Hematopoietic multipotent progenitor cell treated with erythropoietin and hydrocortisone succinate and interleukin-3 and kit ligand, for 4 days (in vitro differentiated cells): Measurements from ENCODE around the gene TTLL8.
"Not testable (repeated sequence)": the region's sequence is repeated elsewhere in the genome, so short reads cannot be mapped to it uniquely, and the experiment has no call there.

Source experiments
- DNase-seq: peaks from one replicate; pipeline ENCODE4 v3.0.0-alpha.2; 2015

TTLL8 gene

DNA sequence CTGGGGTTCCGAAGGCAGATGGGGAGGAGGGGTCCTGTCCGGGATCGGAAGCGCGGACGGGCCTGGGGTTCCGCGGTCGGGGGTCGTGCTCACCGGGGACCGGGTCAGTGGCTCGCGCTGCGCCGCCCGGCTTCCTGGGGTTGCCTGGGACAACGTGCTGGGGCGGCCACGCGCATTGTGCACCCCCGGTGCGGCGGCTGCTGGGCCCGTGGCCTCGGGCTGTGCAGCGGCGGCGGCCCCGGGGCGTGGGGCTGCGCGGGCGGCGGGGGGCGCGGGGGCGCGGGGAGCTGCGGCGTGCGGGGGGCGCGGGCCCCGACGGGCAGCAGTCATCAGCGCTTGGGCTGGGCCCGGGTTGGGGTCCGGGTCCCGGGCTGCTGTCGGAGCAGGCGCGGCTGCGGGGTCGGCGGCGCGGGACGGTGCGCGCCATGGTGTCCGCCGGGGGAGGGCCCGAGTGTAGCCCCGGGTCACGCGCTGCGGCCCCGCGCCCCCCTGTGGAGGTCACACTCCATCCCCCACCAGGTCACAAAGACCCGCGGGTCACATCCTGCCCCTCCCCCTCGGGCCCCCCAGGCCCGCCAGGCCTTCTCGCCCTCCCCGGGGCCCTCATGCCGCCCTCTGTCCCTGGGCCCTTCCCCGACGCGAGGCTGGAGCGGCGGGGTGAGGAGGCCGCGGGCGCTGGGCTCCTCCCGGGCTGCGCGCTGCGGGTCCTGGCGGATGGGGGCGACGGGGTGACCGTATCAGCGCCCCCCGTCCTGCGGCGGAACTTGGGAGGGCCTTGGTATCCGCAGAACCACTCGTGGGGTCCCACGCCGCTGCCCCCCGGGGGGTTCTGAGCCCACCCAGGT is at the start of gene TTLL8:
TSS of gene TTLL8 (minus strand) at position 238 of the 845 bp plus-strand sequence.
- peak; percentile 40 for DNase-seq

DNA sequence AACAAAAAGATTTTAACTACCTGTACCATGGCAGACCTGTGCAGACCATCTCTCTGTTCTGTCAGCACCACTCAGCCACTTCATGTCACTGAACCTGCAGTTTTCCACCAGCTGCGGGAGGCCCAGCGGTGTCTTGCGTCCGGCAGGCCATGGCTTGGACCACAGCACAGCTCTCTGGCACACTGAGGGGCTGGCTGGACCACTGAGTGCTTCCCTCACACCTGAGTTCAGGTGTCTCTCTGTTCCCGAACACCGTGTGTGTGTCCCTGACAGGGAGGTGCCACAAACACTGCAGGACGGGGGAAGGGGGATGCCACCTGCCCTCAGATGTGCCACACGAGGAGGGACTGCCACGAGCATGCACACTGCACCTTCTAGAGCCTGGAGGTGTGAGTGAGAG is 49.4 kb upstream of the TTLL8 start:
- no peak for DNase-seq

DNA sequence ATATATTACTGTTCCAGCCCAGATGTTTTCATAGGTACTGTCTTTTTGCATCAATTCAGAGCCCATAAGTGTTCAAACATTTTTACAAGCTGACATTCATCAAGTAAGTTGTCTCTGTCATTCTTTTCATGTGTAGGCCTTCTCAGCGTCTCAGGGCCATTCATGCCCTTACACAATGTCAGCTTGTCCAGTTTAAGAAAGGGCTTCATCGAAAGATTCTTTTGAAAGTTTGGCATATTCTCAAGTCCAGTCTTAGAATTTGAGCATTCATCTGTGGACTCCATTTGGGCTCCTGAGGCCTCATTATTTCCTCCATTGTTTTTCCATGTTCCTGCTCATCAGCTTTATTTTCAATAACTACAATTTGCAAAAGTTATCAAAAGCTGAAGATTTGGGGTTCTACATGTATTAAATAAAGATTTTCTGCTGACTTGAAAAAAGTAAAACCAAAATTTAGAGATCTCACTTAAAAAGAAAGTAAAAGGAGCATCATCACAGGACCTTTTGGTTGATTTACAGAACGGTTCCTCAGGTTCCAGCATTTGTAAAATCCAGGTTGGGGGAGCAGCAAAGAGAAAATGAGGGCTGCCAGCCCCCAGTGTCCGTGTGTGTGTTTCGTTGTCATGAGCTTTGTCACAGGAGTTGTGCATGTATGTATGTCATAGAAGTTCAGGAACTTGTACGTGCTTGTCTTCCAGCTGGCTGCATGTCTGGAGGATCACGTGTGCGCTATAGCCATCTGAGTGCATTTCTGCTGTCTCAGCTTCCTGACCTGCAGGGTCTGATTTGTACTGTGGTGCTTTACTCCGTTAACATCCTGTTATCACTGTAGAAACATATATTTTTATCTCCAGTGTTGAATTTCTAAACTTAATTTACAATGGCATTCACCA is 47.4 kb upstream of the TTLL8 start:
- peak; percentile 86 for DNase-seq

DNA sequence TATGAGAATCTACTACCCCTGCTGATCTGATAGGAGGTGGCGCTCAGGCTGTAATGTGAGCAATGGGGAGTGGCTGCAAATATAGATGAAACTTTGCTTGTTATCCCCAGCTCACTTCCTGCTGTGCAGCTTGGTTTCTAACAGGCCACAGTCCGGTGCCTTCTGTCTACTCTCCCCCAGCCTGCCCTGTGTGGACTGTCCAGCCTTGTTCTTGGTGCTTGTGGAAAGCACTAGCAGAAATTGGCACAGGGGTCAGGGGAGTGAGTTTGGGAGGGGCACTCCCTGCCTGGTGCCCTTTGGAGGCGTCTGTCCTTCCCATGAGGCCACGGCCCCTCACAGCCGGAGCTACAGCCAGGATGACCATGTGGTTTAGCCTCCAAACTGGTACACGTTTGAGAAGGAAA is 46.0 kb upstream of the TTLL8 start:
- DNase-seq = peak; percentile 71

DNA sequence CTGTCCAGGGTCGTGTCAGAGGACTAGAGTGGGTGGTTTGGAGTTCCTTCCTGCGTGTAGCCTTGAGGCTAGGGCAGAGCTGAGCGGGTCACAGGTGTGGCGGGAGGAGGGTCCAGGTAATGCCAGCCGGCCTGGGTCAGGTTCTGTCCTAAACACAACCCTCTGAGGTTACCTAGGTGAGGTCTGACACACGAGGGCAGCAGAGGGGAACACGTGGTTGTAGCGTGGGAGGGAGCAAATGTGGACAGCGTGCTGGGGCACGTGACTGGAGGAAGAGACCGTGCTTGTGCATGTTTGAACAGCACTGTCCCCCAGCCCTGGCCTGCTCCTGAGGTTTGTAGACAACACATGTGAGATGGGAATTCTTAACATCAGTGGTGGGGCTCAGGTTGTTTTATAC is 44.8 kb upstream of the TTLL8 start:
- peak; percentile 54 for DNase-seq

DNA sequence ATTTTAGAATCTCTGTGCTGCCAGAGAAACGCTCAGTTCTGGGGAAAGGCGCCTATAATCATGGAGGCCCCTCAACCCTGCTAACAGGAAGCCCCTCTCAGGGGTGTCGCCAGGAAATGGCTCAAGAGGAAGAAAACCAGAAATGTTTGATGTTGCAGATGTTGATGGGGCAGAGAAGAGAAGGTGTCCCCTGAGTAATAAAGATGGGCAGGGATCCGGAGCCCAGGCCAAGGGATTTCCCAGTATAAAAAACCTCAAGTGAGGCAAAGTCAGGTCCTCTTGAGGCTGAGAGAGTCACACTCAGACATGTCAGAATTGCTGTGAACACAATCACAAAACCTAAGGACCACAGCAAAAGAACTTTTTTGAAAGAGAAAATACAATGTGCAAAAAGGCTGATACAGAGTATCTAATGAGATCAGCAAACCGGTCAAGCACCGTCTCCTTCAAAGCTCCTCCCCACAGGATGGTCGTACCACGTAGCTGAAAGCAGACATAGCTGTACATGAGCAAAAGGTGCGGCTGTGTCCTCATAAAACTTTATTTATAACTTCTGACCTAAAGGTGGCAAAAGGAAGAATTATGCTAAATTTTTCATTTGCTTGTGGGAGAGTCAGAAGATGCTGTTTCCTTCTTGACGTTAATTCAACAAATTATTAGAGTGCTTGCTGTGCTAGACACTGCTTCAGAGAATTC is 43.9 kb upstream of the TTLL8 start:
- DNase-seq = no peak

DNA sequence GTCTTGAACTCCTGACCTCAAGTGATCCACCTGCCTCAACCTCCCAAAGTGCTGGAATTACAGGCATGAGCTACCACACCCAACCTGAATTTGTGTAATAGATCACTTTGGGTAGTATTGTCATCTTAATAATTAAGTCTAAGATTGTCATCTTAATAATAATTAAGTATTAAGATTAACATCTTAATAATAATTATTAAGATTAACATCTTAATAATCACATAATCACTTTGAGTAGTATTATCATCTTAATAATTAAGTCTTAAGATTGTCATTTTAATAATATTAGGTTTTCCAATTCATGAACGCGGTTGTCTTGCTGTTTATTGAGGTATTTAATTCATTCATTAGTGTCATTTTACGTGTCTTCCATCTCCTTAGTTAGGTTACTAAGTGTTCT is 40.0 kb upstream of the TTLL8 start:
- no peak for DNase-seq

DNA sequence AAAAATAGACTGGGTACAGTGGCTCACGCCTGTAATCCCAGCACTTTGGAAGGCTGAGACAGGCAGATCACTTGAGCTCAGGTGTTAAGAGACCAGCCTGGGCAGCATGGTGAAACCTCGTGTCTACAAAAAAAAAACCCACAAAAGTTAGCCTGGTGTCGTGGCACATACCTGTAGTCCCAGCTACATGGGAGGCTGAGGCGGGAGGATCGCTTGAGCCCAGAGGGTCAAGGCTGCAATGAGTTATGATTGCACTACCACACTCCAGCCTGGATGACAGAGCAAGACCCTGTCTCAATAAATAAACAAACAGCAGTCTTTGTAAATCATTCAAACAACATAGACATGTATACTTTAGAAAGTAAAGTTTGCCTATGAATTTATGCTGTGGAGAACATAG is 34.2 kb upstream of the TTLL8 start:
- DNase-seq = no peak

DNA sequence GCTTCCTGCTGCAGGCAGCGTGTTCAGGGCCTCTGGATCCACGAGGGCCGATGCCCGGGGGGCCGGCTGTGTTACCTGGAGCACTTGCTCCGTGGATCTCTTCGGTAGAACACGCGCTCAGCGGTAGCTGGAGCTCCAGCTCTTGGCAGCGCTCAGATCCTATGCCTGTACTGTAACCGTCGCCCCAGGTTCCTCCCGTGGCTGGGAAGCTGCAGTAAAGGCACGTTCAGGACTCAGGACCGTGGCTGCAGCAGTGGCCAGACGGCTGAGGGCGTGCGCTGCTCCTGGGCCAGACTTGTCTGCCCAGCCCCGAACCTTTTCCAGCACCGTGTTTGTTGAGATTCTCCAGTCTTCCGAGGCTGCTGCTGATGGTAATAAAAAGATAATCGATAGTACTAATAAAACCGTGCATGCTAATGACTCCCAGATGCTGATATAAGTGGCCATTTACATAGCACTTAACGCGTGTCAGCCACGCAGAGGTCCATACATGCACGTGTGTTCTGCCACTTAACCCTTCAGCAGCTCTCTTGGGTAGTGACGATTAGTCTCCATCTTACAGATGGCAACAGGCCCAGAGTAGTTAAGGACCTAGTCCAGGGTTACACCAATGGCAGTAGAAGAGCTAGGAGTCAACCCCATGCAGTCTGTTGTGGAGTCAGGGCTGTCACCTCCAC is 33.1 kb upstream of the TTLL8 start:
- DNase-seq = no peak

DNA sequence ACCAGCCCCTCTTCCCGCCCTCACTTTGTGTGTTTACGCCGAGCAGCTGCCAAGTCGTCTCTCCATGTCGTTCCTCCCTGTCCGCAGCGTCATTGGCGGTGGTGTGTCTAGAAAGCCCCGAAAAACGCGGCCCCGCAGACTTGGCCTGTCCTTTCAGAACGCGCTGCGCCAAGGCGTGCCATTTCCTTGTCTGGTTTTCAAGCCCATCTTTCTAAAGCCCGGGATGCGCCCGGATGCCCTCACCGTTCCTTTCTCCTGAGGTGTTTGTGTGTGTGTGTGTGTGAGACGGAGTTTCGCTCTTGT is 32.3 kb upstream of the TTLL8 start:
- DNase-seq = no peak

DNA sequence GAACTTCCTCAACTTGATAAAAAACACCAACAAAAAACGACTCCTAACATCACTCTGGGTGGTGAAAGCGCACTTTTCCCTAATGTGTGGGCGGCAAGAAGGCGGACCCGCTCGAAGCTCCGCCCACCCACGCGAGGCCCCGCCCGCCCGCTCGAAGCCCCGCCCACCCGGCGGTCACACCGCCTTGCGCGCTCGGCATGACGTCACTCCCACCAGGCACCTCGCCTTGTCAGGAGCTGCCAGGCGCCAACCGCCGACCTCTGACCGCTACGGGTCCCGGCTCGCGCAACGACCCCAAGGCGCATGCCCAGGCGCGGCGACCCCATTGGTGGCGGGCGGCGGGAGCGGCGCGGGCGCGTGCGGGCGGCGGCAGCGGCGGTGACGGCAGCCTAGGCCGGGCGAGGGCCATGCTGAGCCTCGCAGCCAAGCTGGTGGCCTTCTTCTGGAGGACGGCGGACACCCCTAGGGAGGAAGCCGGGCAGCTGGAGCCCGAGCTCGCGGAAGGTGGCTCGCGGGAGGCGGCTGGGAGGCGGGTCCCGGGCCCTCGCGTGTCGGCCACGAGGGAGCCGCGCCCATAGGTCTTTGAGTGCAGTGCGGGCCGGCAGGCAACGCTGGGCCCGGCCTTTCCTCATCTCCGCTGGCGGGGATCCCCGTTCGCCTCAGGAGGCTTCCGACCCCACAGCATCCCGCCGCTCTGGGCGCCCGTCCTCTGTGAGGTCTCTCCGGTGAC is 31.7 kb upstream of the TTLL8 start, which contains the start of gene MOV10L1:
TSS of gene MOV10L1 (plus strand) at position 325 of the 730 bp plus-strand sequence. CDS start at position 408, 83 bp downstream.
- peak; percentile 66 for DNase-seq

DNA sequence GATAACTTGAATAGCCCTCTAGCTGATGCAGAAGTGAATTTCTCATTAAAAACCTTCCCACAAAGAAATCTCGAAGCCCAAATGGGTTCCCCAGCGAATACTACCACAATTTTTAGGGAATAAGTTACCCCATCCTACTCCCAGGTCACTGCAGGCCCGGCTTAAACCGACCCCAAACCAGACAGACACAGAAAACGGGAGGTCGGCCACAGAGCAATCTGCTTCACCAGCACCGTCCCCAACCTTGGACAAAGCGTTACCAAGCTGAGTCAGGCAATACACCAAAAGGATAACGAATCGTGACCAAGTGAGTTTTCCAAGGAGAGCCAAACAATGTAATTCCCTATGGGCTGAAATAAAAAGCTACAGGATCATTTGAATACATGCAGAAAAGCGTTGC is 31.1 kb upstream of the TTLL8 start:
- DNase-seq = no peak

DNA sequence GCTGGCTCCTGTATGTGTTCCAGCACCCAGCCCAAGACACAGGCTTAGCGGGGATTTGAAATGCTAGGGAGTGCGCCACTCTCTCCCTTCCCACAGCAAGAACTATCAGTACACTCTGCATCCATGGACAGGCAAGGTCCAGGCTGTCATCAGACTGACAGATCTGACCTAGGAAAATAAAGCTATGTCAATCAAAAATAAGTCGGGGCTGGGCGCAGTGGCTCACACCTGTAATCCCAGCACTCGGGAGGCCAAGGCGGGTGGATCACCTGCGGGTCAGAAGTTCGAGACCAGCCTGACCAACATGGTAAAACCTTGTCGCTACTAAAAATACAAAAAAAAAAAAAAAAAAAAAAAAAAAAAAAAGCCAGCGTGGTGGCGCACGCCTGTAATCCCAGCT is 30.0 kb upstream of the TTLL8 start:
- DNase-seq = no peak

DNA sequence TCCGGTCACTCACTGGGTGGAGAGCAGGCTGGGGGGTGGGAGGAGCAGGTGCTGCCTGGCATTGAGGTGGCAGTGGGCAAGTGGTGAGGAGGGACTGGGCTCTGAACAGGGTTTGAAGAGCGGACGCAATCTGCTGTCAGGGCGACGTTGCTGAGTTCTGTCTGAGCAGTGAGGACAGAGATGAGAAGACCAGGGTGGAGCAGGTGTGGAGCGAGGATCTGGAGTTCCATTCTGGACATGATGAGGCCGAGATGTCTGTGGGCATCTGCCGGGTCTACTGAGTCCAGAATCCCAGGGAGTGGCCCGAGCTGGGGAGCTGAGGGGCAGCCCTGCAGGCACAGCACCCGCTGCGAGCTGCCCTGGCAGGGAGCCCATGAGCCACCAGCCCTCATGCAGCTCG is 29.5 kb upstream of the TTLL8 start:
- no peak for DNase-seq

DNA sequence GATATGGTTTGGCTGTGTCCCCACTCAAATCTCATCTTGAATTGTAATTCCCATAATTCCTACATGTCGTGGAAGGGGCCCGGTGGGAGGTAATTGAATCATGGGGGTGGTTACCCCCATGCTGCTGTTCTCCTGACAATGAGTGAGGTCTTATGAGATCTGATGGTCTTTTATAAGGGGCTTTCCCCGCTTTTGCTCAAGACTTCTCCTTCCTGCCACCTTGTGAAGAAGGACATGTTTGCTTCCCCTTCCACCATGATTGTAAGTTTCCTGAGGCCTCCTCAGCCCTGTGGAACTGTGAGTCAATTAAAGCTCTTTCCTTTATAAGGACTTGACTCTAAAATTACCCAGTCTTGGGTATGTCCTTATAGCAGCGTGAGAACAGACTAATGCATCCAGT is 28.9 kb upstream of the TTLL8 start:
- DNase-seq = not testable (repeated sequence)

DNA sequence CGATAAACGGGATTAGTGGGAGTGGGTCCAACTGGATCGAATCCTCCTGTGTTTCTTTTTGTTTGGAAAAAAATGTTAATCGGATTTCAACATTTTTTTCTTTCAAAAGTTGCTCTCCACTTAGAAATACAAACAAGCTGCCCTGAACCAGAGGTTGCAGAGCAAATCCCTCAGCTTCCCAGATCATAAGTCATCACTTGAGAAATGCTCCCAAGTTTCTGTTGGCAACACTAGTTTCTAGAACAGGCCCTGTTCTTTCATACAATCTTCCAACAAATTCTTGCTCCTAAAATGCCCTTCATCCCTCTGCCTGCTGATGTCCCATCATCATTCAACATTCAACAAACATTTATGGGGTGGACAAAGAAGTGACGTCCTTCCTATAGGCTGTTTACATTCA is 28.4 kb upstream of the TTLL8 start:
- no peak for DNase-seq

DNA sequence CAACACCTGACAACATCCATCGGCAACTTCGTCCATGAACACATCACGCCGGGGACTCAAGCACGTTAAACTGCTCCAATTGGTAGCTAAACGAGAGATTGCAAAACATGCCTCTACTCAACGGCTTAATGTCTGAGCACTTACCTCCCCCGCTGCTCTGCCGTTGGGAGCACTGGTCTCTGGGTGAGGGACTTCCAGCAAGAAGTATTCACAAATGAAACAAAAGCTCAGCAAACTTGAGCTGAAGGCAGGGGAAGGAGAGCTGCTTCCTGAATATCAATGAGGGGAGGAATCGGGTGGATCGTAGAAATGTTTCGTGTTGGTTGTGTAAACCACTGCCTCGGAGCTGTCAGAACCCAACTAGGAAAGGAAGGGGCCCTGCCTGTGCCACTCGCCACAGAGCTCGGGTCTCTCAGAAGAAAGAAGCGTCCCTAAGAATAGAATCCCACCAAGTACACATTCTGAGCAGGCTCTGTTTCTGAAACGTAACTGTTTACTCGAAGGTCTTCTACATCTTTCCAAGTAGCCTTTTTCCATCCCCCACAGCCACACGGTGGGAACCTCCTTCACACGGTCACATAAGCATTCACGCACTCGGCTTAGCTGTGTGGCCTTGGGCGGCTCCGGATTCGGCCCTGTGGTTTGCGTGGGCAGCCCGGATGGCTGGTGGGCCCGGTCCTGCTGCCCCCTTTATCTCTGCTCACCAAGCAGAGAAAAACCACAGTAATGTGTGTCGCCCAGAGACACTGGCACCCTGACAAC is 27.3 kb upstream of the TTLL8 start, which contains the start of gene MLC1:
TSS of gene MLC1 (minus strand) at position 216 of the 762 bp plus-strand sequence. CDS start 524 bp downstream, outside the sequence.
- DNase-seq = peak; percentile 97

DNA sequence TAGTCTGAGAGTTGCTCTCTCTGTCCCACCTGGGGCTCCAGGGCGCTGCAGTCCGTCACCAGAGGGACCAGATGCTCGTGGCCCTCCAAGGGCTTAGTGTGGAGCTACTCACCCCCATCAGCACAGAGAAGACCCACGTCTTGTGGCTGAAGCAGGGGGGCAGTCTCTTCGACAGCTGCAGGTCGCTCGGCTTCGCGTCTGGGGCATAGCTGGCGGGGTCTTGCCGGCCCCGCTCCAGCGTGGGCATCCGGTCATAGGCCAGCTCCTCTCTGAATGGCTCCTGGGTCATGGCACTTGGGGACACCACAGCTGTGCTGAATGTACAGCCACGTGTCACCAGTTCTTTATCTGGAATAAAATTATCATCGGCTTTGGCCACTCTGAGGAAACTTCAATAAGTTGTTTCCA is 26.5 kb upstream of the TTLL8 start:
- peak; percentile 66 for DNase-seq

DNA sequence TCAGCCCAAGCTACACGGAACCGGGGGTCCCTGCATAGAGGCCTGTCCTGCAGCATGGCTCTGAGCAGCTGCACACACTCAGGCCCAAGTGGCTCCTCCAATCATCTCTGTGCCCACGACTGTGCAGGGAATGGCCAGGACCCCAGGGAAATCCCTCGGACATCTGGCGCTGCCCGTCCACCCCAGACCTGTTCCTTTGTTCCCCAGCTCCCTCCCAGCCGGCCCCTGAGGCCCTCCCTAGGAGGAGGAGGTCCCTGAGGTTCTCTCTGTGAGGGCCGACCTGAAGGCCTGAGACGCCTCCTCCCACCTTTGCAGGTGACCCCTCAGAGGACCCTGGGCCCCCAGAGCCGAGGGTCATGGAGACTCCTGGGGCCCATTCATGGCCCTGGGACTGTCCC is 26.0 kb upstream of the TTLL8 start:
- DNase-seq = no peak

DNA sequence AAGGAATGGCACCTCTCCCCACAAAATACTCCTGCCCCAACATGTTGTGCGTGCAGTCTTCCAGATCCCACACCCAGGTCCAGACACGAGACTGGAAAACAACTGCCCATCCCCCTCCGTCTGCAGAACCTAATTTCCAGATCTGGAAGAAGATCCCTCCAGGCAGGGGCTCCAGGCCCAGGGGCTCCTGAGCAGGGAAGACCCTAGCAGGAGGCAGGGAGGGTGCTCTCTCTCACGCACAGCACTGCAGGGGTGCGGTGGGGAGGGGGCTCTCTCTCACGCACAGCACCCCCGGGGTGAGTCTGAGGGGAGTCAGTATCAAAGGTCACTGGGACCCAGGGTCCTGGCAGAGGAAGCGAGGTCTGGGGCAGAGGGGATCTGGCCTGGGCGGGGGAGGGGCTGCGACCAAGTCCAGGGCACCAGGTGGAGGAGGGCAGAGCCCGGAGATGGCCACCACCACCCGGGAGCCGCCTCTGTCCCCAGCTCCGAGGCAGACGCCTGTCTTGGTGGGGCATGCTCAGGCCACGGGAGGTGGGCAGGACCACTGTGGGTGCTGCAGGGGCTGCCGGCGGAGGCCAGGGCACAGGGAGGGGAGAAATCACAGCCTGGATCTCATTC is 25.5 kb upstream of the TTLL8 start:
- no peak for DNase-seq
